Sigmoid colon (tissue), 3 donors: ENCODE measurements around the gene ADRB2.

Source experiments
- CTCF ChIP-seq, 4 experiments: fragments of 450-650 bp in 3 of 4; fragments of 200-600 bp in 1 of 4; IDR thresholded peaks; one replicate each; pipeline ENCODE4 v1.5.1; 2016 to 2019; ENCODE audit warnings: antibody characterized with exemption in 4 of 4, mild to moderate bottlenecking in 3 of 4, moderate library complexity in 2 of 4
- POLR2A ChIP-seq, 2 donors: fragments of 450-650 bp; IDR thresholded peaks; one replicate each; pipeline ENCODE4 v1.6.1; 2016; ENCODE audit warnings: antibody characterized with exemption in 2 of 2, mild to moderate bottlenecking in 2 of 2, moderate library complexity in 2 of 2

GRCh38 chr5:148805326-148806290, 20.8 kb upstream of the ADRB2 start:
- TF ChIP-seq CTCF (IDR thresholded peaks at IDR 0.05) (no peak), POLR2A (IDR thresholded peaks at IDR 0.05) (no peak)
